ENCODE measurements around the gene F12.
"Not testable (repeated sequence)": the region's sequence is repeated elsewhere in the genome, so short reads cannot be mapped to it uniquely, and the experiment has no call there.

F12 gene

DNA sequence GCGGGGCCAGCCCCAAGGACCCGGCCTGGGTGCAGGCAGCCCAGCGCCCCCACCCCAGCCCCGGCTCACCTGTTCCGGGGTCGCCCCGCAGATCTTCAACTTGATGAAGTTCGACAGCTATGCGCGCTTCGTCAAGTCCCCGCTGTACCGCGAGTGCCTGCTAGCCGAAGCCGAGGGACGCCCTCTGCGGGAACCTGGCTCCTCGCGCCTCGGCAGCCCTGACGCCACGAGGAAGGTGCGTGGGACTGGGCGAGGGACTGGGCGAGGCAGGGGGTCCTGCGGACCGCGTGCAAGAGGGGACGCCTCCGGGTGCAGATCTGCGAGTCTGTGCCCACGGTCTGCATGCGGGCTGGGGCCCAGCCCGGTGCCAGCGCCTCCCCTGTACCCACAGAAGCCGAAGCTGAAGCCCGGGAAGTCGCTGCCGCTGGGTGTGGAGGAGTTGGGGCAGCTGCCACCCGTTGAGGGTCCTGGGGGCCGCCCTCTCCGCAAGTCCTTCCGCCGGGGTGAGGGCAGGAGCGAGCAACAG, 42.0 kb downstream of the F12 start:
- no peak for DNase-seq

DNA sequence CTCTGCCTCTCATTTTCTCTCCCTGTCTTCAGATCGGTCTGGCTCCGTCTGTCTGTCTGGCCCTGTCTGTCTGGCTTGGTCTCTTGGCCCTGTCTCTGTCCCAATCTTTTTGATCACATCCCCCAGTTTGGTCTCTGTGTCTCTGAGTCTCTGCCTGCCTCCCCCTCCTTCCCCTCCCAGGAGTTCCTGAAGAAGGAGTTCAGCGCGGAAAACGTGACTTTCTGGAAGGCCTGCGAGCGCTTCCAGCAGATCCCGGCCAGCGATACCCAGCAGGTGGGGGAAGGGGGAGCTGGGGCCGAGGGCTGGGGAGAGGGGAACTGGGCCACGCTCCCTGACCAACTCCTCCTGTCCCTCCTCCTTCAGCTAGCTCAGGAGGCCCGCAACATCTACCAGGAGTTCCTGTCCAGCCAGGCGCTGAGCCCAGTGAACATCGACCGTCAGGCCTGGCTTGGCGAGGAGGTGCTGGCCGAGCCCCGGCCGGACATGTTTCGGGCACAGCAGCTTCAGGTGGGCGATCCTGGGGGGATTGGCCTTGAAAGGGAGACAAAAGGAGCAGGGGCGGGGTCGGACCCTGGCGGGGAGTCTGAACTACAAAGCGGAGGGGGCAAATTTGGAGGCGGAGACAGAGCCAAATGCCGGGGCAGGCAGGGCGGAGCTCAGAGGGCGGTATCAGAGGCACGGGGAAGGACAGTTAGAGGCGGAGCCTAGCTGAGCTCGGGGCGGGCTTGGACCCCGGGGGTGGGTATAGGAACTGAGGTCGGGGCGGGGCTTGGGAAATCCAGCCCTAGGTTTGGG, 42.6 kb downstream of the F12 start:
- DNase-seq: no peak

DNA sequence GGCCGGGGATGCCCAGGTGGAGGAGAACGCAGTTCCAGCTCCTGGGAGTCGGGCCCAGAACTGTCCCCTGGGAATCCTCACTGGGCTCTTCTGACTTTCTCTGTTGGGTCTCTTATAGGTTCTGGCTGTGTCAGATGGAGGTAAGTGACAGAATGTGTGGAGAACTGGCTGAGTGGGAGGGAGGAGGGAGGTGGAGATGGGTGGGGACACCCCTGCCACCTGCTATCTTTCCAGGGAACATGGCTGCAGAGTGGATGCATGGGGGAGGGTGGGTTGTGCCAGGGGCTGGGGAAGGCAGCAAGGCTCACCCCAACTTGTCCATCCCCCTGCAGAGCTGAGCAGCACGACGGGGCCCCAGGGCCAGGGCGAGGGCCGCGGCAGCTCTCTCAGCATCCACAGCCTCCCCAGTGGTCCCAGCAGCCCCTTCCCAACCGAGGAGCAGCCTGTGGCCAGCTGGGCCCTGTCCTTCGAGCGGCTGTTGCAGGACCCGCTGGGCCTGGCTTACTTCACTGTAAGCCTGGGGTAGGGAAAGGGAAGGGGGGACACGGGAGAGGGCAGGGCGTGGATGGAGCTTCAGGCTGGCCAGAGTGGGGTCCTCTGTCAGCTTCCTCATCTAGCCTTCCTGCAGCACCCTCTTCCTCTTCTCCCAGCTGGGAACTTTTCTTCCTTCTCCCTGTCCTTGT, 43.4 kb downstream of the F12 start:
- DNase-seq: no peak

DNA sequence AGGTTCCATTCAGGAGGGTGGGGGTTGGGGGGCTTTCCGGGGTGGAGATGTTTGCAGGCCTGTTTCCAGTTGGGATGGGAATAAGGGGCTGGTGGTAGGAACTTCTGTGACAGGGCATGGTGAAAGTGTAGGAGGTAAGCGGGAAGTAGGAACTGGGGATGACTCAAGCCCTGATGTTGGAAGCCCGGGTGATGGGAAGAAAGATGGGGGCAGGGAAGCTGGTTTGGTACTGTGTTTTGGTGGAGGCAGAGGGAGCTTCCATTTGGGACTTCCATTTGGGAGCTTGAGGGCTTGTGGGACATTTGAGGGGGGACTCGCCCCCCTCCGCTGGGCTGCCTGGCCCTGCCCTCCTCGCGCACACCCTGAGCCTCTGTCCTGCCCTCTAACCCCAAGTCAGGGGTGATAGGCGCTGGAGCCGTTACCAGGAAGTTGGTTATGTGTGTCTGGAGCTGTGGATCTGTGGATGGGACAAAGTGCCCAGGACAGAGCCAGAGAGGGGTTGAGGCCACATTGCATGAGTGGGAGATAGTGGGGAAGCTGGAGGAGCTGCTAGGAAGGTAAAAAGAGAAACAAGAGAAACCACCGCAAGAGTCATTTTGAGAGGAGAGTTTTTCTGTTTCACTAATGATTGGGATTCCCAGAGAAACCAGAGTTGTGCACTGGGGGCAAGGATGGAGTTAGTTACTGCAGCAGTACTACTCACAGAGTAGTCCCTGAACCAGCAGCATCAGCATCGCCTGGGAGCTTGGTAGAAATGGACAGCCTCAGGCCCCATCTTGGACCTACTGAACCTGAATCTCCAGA, 45.0 kb downstream of the F12 start:
- no peak for DNase-seq

DNA sequence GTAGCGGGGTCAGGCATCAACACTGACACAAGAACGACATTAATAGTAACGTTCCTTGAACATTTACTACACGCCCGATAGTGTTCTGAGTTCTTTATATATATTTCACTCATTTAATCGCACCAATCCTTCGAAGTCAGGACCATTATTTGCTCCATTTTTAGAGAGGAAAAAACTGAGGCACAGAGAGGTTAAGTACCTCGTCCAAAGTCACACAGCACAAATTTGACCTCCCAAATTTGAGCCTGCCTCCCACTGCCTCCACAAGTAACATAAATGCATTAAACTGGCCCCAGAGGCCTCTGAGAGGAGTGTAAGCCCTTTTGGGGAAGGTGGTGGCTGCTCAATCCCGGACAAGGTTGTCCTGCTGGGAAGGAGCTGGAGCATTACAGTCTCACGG, 45.8 kb downstream of the F12 start:
- DNase-seq: no peak

DNA sequence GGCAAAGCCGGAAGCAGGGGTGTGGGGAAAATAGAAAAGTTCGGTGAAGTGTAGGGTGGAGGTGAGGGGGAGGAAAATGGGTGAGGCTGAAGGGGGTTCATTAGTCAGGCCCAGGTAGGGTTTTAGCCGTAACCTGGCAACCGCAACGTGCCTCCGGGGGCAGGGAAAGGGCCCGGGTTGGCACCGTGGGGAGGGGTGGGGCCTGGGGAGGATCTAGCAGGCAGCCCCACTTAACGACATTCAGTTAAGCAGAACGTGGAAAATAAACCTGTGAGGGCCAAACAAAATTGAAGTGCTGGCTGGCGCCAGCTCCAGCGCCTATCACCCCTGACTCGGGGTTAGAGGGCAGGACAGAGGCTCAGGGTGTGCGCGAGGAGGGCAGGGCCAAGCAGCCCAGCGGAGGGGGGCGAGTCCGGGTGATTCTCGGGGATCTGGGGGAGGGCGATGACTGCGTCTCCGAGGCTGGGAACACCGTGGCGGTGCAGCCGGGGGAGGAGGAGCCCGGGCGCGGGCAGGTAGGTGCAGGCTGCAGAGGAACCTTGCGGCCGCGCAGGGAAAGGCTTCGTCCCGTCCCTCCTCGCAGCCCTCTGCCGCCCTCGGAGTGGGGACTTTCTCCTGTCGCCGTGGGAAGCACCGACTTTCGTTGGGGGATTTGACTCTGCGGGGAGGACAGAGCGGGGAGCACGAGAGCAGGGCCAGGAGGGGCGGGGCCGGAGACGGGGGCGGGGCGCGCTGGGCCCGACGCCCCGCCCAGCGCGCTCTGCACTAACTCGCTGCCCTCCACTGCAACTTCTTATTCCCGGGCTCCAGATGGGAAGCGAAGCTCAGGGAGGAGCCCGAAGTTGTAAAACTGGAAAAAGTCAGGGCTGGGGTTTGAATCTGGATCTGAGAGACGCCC, 46.5 kb downstream of the F12 start:
- peak; percentile 71 for DNase-seq

DNA sequence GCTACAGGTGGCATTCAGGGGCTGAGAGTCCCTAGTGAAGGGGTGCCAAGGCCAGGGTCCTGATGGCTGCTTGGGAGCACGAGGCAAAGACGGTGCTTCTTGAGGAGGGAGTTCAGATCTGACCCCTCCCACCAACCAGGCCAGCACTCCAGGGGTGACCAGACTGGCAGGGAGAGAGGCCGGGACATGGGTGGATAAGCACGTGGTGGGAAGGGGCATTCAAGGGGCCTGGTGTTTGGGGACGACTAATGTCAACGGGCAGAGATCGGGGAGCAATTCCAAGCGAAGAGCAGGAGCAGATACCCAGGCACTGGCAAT, 47.1 kb downstream of the F12 start:
- DNase-seq: no peak

DNA sequence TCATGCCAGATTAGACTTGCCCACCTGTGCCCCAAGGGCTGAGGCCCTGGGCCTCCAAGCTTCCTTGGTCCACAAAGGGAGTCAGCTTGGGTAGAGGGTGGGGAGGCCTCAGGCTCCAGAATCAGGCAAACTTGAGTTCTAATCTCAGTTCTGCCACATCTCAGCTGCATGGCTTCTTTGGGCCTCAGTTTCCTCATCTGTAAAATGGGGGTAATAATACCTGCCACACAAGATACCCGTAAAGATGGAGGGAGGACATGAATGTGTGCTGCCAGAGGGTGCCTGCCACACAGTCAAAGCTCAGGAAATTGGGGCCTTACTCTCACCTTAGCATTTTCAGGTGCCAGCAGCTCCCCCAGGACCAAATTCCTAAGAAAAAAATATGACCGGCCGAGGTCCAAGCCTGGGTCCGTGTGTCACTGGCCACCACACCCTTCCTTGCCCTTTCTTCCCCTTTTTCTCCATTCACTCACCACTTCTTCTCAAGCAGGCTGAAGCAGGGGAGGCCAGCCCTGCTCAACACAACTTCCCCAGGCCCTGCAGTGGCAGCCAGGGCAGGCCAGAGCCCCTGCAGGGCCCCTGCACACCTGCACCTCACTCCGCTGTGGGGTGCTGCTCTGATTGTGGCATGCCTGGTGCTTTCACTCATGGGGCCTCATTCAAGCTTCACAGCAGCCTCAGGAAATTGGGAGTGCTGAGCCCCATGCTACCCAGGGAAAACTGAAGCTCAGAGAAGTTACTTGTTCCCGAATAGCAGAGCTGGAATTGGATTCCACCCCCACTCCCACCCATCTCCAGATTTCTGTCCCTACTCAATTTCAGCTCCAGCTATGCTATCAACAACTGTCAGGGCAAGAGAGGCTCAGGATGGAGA, 47.7 kb downstream of the F12 start:
- DNase-seq: no peak

DNA sequence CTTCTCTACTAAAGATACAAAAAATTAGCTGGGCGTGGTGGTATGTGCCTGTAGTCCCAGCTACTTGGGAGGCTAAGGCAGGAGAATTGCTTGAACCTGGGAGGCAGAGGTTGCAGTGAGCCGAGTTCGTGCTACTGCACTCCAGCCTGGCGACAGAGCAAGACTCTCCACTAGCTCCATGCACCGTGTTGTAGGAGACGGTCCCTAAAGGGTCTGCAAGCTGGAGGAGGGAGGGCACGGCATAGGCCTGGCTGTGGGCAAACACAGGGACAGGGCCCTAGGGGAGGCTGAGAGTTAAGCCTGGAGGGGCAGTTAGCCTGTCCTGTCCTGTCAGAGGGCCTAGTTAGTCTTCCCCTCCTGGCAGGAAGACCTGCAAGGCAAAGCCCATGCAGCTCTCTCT, 48.6 kb downstream of the F12 start:
- not testable (repeated sequence) for DNase-seq

DNA sequence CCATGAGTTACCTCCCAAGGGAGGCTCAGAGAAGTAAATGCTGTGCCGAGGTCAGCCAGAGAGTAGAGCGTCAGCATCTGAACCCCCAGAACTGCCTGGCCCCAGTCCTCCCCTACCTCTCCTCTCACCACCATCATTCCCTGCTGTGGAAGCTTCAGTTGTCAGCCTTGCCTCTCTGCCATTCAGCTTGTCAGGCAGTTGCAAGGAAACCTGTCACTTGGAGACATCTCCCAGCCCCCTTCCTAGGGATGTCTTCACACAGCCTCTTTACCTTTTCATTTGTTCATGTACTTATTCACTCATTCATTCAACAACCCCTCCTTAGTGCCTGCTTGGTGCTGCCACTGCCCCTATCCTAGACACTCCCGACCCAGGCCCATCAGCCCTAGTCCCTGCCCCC, 49.5 kb downstream of the F12 start:
- no peak for DNase-seq

DNA sequence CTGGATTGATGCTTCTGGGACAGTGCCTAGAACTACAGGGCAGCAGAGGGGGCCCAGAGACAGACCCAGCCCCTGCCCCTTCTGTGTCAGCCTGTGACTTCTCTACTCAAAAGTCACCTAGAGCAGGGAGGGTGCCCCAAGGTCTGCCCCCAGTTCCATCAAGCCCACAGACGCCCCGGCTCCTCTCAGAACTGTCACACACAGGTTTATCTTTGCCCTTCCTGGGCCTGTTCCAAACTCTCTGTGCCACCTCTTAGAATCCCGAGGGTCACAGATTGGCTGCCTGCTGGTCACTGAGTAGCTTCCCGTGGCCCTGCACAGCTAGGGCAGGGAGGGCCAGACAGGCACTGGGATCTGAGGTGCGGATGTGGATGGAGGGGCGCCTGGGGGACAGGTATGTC, 49.9 kb downstream of the F12 start:
- no peak for DNase-seq

DNA sequence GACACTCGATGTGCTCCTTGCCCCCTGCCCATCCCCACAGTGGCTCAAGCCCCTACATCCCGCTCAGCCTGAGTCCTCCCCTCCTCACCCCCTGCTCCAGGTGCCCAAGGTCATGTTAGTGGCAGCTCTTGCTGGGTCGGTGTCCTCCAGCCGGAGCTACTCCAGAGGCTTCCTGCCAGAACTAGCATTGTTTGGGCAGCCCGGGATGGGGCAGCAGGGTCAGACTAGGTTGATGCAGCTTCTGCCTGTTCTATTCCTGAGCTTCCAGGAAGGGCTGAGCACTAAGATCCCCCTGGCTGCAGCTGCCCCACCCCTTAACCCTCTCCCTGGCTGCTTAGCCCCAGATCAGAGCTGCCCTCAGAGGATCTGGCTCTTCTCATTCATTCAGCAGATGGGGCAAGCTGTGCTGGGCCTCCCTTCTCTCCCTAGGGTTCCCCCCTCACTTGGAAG, 51.0 kb downstream of the F12 start:
- no peak for DNase-seq

DNA sequence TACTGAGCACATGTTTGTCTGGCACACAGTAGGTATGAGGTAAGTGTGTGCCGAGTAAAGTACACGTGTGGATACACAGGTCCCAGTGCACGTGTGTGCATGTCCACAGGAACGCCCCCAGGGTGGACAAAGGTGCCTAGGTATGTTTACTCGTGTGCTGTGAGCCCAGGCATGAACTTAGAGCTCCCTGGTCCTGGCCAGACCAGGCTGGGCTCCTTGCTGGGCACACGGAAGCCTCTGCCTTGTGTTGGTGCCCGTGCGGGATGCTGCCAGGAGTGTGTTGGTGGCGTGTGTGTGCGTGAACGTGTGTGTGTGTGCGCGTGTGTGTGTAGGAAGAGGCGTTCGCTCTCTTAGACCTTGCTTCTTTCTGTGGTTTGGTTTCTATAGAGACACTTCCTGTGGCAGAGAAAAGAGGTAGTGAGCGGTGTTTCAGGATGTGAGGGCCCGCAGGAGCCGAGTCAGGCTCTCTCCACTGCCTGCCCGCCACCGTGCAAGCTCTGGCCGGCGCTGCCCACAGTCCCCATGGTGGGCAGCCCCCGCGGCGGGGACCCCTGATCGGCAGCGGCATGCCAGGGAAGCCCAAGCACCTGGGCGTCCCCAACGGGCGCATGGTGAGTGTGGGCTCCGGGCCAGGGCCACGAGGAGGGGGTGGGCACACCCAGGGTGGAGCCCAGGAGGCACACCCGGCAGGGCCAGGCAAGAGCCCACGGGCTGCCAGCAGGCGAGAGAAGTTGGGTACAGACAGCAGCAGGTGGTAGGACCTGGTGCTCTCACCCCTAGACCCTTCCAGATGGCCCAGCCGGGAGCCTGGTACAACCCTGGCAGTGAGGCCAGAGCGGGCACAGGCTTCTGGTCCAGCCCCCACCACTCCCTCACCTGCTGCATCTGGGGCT, 51.7 kb downstream of the F12 start, which contains the start of gene RGS14:
Gene RGS14, plus strand, starts transcription at position 466 of the 893 bp plus-strand sequence. Its CDS starts 101 bp downstream, at position 567.
- peak; percentile 41 for DNase-seq

DNA sequence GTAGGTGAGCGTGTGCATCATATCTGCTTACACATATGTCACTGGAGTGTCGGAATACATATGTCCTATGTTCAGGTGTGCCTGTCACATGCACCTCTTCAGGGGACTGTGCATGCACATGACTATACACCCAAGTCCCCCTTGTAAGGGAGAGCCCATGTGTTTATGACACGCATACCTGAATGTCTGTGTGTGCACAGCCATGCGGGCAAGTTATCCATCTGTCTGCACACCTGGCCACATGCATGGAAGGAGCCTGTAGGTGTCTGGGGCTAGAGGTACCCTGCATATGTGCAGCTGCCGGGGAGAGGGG, 52.3 kb downstream of the F12 start:
- no peak for DNase-seq

DNA sequence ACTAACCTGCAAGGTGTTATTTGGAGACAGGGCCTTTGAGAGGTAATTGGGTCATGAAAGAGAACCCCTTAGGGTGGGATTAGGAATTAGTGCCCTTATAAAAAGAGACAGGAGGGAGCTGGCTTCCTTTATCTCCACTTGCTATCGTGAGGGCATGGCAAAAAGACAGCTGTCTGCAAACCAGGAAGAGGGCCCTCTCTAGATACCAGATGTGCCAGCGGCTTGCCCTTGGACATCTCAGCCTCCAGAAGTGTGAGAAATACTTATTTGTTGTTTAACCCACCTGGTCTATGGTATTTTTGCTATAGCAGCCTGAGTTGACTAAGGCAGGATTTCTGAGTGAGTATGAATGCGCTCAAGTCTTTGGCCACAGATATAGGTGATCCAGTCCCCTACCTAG, 52.6 kb downstream of the F12 start:
- no peak for DNase-seq

DNA sequence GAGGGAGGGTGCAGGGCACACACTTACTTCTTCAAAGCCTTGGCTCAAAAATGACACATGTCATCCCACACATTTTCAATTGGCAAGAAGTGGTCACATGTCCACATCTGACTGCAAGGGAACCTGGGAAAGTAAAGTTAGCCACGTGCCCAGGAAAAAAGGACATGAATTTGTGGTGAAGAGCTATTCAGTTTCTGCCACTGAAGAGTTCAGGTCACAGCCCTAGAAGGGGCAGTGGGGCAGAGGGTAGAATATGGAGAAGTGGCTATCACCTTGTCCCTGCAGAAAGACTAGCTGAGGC, 53.5 kb downstream of the F12 start:
- no peak for DNase-seq

DNA sequence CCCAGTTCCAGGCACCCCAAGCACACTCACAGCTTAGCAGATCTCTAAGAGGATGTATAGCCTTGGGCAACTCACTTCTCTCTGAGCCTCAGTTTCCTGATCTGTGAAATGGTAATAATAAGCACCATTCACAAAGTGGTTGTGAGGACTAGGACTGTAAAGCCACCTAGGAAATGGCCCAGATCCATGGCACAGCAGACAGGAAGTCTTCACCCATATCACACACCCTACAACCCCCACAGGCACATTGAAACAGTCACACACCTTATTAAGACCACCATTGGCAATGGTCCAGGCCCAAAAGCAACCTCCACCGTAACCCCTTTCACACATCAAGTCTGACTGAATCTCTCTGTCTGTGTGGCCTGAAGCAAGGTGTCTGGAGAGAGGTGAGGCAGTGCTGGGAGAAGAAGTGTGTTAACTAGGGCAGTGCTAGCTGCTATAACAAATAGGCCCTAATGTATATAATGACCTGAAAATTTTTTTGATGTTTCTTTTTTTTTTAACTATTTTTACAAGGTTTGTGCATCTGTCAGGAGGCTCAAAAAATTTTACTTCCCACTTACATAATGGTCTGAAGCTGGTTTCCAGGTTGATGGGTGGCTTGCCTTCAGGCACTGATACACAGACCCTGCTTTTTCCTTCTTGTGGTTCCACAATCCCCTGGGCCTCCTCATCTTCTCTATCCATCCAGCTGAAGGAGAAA, 54.0 kb downstream of the F12 start:
- no peak for DNase-seq

DNA sequence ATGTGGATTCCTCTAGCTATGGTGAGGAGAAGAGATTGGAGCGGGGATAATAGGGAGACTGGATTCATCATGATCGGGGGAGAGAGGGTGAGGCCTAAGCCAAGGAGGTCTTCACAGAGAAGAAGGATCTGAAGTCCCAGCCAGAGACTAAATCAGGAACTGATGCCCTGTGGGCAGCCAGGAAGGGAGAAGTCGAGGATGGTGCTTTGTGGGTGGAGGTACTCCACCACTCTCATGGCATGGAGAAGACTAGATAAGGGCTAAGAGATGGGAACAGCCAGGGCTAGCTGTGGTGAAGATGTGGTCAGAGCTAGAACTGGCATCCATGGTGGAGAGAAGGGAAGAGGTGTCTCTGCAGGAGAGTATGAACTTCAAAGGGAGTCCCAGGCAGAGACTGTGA, 54.7 kb downstream of the F12 start:
- DNase-seq: no peak

DNA sequence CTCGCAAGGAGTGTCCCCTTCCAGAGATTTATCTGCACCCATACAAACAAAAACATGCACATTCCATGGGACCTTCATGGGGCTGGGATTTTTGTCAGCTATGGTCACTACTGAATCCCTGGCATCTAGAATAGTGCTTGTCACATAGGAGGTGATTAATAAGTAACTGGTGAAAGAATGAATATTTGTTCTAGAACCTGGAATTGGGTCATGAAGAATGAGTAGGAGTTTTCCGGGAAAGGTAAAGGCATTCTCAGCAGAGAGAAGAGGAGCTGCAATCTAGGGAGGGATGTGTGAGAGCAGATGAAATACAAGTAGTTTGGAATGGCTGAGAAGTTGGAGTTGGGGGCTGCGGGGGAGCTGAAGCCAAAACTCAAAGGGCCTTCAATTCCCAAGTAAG, 55.1 kb downstream of the F12 start:
- no peak for DNase-seq

DNA sequence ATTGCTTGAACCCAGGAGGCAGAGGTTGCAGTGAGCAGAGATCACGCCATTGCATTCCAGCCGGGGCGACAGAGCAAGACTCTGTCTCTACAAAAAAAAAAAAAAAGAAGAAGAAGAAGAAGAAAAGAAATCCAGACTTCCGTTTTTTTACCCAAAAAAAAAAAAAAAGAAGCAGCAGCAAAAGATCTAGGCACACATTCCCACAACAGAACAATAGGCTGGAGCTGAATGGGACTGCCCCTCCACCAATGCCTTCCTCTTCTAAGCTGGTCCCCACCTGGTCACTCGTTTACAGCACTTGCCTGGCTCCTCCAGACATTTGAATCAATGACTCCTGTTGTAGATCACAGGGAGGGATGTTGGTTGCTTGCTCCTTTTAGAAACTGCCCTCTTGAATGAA, 56.3 kb downstream of the F12 start:
- DNase-seq: no peak

Measured in stimulated activated CD4-positive, alpha-beta T cell treated with anti-CD3 and anti-CD28 coated beads, Interleukin-12 subunit alpha, Interleukin-12 subunit beta, amount 100 ng/mL, for 4 hours (primary cell).